Measurements from ENCODE around the gene HS6ST3.

The HS6ST3 gene

DNA sequence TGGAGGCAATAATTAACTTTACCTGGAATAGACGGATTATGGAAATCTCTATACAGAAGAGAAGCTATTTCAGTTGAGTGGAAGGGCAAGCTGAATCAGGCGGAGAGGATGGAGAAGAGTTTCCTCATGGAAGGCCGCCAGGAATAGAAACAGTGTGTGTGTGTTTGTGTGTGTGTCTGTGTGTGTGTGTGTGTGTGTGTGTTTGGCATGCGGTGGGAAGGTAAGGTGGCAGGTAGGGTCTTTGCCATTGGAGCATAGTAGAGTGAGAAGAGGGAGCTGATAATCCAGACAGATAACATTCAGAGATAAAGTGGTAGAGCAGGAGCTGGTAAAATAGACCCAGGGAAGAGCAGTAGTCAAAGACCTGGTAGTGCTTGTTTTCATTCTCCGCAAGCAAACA, 9.2 kb upstream of the HS6ST3 start:
- no peak overlapping the region for H3K4me3 ChIP-seq (ENCODE audit: low read depth, low read length)
- DNase-seq (ENCODE audit: low read depth) = no peak
- TF ChIP-seq, protein P1, sequence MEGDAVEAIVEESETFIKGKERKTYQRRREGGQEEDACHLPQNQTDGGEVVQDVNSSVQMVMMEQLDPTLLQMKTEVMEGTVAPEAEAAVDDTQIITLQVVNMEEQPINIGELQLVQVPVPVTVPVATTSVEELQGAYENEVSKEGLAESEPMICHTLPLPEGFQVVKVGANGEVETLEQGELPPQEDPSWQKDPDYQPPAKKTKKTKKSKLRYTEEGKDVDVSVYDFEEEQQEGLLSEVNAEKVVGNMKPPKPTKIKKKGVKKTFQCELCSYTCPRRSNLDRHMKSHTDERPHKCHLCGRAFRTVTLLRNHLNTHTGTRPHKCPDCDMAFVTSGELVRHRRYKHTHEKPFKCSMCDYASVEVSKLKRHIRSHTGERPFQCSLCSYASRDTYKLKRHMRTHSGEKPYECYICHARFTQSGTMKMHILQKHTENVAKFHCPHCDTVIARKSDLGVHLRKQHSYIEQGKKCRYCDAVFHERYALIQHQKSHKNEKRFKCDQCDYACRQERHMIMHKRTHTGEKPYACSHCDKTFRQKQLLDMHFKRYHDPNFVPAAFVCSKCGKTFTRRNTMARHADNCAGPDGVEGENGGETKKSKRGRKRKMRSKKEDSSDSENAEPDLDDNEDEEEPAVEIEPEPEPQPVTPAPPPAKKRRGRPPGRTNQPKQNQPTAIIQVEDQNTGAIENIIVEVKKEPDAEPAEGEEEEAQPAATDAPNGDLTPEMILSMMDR (IDR thresholded peaks at IDR 0.05; ENCODE audit: control insufficient read depth, extremely low read depth, insufficient read depth) = no peak

DNA sequence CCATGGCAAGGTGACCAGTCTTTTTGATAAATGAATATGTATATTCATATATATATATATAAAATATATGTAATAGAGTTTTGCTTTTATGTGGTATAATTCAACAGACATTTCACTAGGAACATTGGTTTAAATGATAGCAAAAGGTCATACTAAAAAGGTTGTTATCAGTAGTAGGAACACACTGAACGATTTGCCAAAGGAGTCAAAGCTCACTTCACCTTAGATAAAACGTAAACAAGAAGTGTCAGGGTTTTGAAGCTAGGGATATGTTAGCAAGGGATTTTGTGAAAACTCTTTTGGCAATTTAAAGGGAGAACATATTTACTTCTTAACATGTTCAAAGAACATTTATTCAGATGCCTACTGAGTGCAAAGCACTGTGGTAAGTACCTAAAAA, 8.0 kb upstream of the HS6ST3 start:
- H3K4me3 ChIP-seq (ENCODE audit: low read depth, low read length) = no peak overlapping the region
- TF ChIP-seq, protein P1 (IDR thresholded peaks at IDR 0.05; ENCODE audit: control insufficient read depth, extremely low read depth, insufficient read depth) = no peak
- DNase-seq (ENCODE audit: low read depth) = no peak

DNA sequence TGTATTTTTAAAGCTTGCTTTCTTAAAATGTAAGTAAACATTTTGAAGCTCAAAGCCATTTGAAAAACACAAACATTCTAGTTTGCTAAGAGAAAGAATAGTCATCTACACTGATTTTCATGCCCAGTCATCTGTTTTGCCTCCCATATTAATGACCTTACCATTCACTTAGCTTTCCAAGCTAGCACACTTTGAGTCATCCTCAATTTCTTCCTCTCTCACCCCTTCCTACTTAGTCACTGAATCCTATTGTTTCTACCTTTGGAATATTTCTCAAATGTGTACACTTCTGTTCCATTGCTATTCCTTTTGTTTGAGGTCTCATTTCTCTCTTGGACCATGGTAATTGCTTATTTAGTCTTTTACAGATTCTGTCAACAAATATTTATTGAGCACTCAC, 7.3 kb upstream of the HS6ST3 start:
- no peak for DNase-seq (ENCODE audit: low read depth)
- TF ChIP-seq, protein P1 (IDR thresholded peaks at IDR 0.05; ENCODE audit: control insufficient read depth, extremely low read depth, insufficient read depth) = no peak
- H3K4me3 ChIP-seq (ENCODE audit: low read depth, low read length) = no peak overlapping the region

DNA sequence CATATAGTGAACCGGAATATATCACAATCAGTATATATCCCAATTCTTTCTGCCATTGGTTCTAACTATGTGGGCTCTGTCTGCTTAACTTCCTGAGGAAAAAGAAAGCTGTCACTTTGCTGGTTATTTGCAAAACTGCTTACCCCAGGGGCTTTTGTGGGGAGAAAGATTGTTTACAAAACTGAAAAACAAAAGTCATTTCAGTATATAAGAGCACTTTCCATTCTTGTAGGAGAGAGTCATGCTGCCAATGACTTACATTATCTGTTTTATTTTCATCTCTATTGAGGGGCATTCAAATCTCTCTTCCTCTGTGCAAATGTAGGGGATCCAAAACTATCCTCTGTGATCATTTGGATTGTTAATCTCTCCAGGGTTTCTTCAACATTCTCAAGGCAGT, 3.2 kb upstream of the HS6ST3 start:
- no peak overlapping the region for H3K4me3 ChIP-seq (ENCODE audit: low read depth, low read length)
- no peak for DNase-seq (ENCODE audit: low read depth)
- TF ChIP-seq, protein P1 (IDR thresholded peaks at IDR 0.05; ENCODE audit: control insufficient read depth, extremely low read depth, insufficient read depth) = no peak

DNA sequence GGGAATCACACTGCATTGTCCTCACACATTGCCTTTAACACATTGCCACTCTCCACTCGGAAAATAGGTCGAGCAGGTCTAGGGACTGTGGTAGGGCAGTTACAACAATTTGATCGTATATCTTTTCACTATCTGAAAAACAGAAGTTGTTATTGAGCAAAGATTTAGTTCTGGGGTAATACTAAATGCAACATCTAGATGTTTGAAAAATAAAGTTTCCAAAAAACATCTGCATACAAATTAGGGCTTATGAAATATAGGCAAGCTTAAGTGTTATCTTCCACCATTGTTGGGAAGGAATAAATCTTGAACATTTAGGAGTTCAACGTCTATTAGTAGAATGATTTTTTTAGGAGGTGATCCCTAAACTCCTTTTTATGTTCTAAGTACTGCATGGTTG, 768 bp upstream of the HS6ST3 start:
- no peak for DNase-seq (ENCODE audit: low read depth)
- TF ChIP-seq, protein P1 (IDR thresholded peaks at IDR 0.05; ENCODE audit: control insufficient read depth, extremely low read depth, insufficient read depth) = no peak
- no peak overlapping the region for H3K4me3 ChIP-seq (ENCODE audit: low read depth, low read length)

DNA sequence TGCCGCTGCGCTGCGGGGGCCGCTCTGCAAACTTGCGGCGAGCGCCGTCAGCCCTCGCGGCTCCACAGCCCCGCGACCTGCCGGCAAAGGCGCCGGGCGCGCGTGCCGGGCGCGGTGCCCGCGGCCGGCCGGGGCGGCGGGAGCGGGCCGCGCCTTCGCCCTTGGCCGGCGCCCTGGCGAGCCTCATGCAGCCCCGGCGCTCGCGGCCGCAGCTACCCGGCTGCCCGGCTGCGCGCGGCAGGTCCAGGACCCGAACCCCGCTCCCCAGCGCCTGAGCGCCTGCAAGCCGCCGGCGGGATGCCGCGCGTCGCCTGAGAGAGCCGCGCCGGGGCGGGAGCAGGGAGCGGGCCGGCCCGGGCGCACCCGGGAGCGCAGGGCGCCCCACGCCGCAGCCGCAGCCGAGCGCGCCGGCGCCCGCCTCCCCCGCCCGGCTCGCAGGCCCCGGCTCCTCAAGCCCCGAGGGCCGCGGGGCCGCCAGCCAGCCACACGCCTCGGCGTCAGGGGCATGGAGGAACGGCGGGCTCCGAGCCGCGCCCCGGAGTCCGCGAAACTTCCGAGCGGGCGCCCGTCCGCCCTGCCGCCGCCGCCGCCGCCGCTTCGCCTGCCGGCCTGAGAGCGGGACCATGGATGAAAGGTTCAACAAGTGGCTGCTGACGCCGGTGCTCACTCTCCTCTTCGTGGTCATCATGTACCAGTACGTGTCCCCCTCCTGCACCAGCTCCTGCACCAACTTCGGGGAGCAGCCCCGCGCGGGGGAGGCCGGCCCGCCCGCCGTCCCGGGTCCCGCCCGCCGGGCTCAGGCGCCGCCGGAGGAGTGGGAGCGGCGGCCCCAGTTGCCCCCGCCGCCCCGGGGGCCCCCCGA, 564 bp downstream of the HS6ST3 start:
- TF ChIP-seq, protein P1 (IDR thresholded peaks at IDR 0.05; ENCODE audit: control insufficient read depth, extremely low read depth, insufficient read depth) = no peak
- no peak for DNase-seq (ENCODE audit: low read depth)
- peak overlapping the region; percentile 48 for H3K4me3 ChIP-seq (ENCODE audit: low read depth, low read length)
